ENCODE measurements around the gene LIG4.

LIG4 gene

GRCh38 chr13:108193806-108194205 is 21.5 kb downstream of the LIG4 start:
- no peak for DNase-seq

GRCh38 chr13:108190897-108191296 is 24.4 kb downstream of the LIG4 start:
- DNase-seq: no peak

- DNase-seq: no peak
Observed at GRCh38 chr13:108188260-108188659, 27.1 kb downstream of the LIG4 start.

- no peak for DNase-seq
Observed at GRCh38 chr13:108185223-108185622, 30.1 kb downstream of the LIG4 start.

GRCh38 chr13:108182652-108183051 is 32.7 kb downstream of the LIG4 start:
- DNase-seq: no peak

GRCh38 chr13:108178078-108178477 is 37.3 kb downstream of the LIG4 start:
- no peak for DNase-seq

- DNase-seq: peak; percentile 57
Observed at GRCh38 chr13:108176685-108177274, 38.6 kb downstream of the LIG4 start.

GRCh38 chr13:108168929-108169328 is 46.4 kb downstream of the LIG4 start:
- DNase-seq: no peak

GRCh38 chr13:108166078-108166477 is 49.3 kb downstream of the LIG4 start:
- no peak for DNase-seq

- DNase-seq: no peak
Observed at GRCh38 chr13:108158746-108159145, 56.6 kb downstream of the LIG4 start.
